ENCODE measurements around the gene RAB1A.
"Not testable (repeated sequence)": the region's sequence is repeated elsewhere in the genome, so short reads cannot be mapped to it uniquely, and the experiment has no call there.

The RAB1A gene

DNA sequence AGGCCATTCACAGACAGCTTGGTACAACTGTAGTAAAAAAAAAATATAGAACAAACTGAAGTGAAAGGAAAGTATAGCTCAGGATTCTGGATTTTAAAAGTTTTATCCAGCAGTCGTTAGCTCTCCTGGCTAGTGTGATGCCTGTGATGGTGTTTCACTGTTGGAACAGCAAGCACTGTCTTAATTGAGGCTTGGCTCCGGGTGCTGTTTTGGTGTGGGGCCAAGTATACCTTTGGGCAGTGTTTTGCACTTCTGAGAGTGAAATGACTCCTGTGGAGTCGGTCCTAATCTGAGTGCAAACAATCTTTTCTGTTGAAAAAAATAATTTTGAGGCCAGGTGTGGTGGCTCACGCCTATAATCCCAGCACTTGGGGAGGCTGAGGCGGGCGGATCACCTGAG is 28.7 kb upstream of the RAB1A start:
- no peak for DNase-seq
- H3K79me2 ChIP-seq (ENCODE audit: insufficient read depth, low read length) = no peaks in the 10 kb centered on the region
- H3K36me3 ChIP-seq (ENCODE audit: insufficient read depth, low read length) = no peaks in the 10 kb centered on the region
- H3K4me3 ChIP-seq (ENCODE audit: low read depth in 1 of 2, low read length in 2 of 2) = no peak overlapping the region
- H4K20me1 ChIP-seq (ENCODE audit: insufficient read depth, low read length) = no peaks in the 10 kb centered on the region
- no peaks in the 10 kb centered on the region for H3K27me3 ChIP-seq (ENCODE audit: insufficient read depth, low read length, poor library complexity)
- no peak overlapping the region for H3K9ac ChIP-seq (ENCODE audit: low read depth, low read length)
- H3K4me2 ChIP-seq (ENCODE audit: insufficient read depth, low read length) = no peak overlapping the region
- TF ChIP-seq, protein P1, sequence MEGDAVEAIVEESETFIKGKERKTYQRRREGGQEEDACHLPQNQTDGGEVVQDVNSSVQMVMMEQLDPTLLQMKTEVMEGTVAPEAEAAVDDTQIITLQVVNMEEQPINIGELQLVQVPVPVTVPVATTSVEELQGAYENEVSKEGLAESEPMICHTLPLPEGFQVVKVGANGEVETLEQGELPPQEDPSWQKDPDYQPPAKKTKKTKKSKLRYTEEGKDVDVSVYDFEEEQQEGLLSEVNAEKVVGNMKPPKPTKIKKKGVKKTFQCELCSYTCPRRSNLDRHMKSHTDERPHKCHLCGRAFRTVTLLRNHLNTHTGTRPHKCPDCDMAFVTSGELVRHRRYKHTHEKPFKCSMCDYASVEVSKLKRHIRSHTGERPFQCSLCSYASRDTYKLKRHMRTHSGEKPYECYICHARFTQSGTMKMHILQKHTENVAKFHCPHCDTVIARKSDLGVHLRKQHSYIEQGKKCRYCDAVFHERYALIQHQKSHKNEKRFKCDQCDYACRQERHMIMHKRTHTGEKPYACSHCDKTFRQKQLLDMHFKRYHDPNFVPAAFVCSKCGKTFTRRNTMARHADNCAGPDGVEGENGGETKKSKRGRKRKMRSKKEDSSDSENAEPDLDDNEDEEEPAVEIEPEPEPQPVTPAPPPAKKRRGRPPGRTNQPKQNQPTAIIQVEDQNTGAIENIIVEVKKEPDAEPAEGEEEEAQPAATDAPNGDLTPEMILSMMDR (IDR thresholded peaks at IDR 0.05; ENCODE audit: borderline replicate concordance, extremely low read depth, low read length, poor library complexity, severe bottlenecking) = no peak
- no peak for TF ChIP-seq EZH2 (IDR thresholded peaks at IDR 0.05; ENCODE audit: borderline replicate concordance, low read depth, low read length, severe bottlenecking)
- H3K9me3 ChIP-seq (ENCODE audit: insufficient read depth, low read length, severe bottlenecking) = no peaks in the 10 kb centered on the region
- peak overlapping the region; percentile 90; the same call in 1 of the 2 replicates for H3K27ac ChIP-seq (ENCODE audit: low read length)
- H3K4me1 ChIP-seq (ENCODE audit: insufficient read depth, low read length) = peaks cover 31% of the 10 kb centered on the region
- ATAC-seq (ENCODE audit: insufficient read depth, low read depth) = no peak
- no peak overlapping the region for H2AFZ ChIP-seq (ENCODE audit: low read depth, low read length)

DNA sequence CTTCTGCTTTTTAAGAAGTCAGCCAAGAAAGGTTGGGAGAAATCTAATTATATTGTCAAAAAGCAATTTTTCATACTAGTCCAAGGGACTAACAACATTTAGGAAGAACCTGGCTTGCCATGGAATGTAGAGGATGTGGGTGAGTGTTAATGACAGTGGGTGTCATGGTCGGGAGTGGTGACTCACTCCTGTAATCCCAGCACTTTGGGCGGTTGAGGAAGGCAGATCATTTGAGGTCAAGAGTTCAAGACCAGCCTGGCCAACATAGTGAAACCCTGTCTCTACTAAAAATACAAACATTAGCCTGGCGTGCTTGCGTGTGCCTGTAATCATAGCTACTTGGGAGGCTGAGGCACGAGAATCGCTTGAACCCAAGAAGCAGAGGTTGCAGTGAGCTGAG is 27.9 kb upstream of the RAB1A start:
- H3K9me3 ChIP-seq (ENCODE audit: insufficient read depth, low read length, severe bottlenecking); H3K4me2 ChIP-seq (ENCODE audit: insufficient read depth, low read length); ATAC-seq (ENCODE audit: insufficient read depth, low read depth); H2AFZ ChIP-seq (ENCODE audit: low read depth, low read length); H3K9ac ChIP-seq (ENCODE audit: low read depth, low read length); H3K36me3 ChIP-seq (ENCODE audit: insufficient read depth, low read length); H3K79me2 ChIP-seq (ENCODE audit: insufficient read depth, low read length); H4K20me1 ChIP-seq (ENCODE audit: insufficient read depth, low read length); H3K4me3 ChIP-seq (ENCODE audit: low read depth in 1 of 2, low read length in 2 of 2); H3K27me3 ChIP-seq (ENCODE audit: insufficient read depth, low read length, poor library complexity); DNase-seq: not testable (repeated sequence)
- peaks cover 31% of the 10 kb centered on the region for H3K4me1 ChIP-seq (ENCODE audit: insufficient read depth, low read length)
- H3K27ac ChIP-seq (ENCODE audit: low read length) = 0 out of 2 replicates have a peak overlapping the region, but pooled peaks have one; percentile 23

DNA sequence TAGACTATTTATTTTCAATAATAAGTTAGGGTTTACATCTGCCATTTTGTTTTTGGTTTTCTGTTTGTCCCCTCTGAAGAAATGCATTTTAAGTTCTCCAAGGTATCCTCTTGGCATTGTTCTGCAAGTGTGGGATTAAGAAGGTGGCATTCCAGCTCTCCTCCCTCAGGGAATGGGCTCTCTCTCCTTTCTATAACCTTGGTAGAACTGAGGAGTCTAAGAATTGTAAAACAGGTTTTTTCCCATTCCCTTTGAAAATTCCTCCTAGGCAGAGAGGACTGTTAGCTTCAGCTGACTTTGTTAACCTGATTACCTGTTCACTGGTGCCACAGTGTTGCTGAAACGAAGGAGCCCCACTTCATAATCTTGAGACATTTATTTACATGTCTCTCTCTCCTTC is 26.1 kb upstream of the RAB1A start:
- no peak overlapping the region for H3K4me2 ChIP-seq (ENCODE audit: insufficient read depth, low read length)
- H3K36me3 ChIP-seq (ENCODE audit: insufficient read depth, low read length) = no peaks in the 10 kb centered on the region
- H3K9ac ChIP-seq (ENCODE audit: low read depth, low read length) = no peak overlapping the region
- peaks cover 25% of the 10 kb centered on the region for H3K4me1 ChIP-seq (ENCODE audit: insufficient read depth, low read length)
- no peak overlapping the region for H3K4me3 ChIP-seq (ENCODE audit: low read depth in 1 of 2, low read length in 2 of 2)
- H3K27ac ChIP-seq (ENCODE audit: low read length) = no peak overlapping the region
- no peaks in the 10 kb centered on the region for H3K79me2 ChIP-seq (ENCODE audit: insufficient read depth, low read length)
- TF ChIP-seq, protein P1 (IDR thresholded peaks at IDR 0.05; ENCODE audit: borderline replicate concordance, extremely low read depth, low read length, poor library complexity, severe bottlenecking) = no peak
- no peak for TF ChIP-seq EZH2 (IDR thresholded peaks at IDR 0.05; ENCODE audit: borderline replicate concordance, low read depth, low read length, severe bottlenecking)
- DNase-seq (no peak), ATAC-seq (ENCODE audit: insufficient read depth, low read depth) (no peak)
- no peaks in the 10 kb centered on the region for H3K9me3 ChIP-seq (ENCODE audit: insufficient read depth, low read length, severe bottlenecking)
- H2AFZ ChIP-seq (ENCODE audit: low read depth, low read length) = 0 out of 2 replicates have a peak overlapping the region, but pooled peaks have one; percentile 27
- H4K20me1 ChIP-seq (ENCODE audit: insufficient read depth, low read length) = no peaks in the 10 kb centered on the region
- H3K27me3 ChIP-seq (ENCODE audit: insufficient read depth, low read length, poor library complexity) = no peaks in the 10 kb centered on the region

DNA sequence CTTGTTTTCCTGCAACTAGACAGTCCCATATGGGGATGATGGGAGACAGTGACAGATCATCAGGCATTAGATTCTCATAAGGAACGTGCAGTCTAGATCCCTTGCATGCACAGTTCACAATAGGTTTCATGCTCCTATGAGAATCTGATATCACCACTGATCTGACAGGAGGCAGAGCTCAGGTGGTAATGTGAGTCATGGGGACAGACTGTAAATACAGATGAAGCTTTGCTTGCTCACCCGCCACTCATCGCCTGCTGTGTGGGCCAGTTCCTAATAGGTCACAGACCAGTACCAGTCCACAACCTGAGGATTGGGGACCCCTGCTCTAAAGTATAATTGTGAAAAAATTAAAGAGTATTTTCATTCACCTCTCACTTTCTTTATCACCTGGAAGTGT is 23.6 kb upstream of the RAB1A start:
- no peaks in the 10 kb centered on the region for H3K79me2 ChIP-seq (ENCODE audit: insufficient read depth, low read length)
- H3K9me3 ChIP-seq (ENCODE audit: insufficient read depth, low read length, severe bottlenecking) = no peaks in the 10 kb centered on the region
- no peak overlapping the region for H2AFZ ChIP-seq (ENCODE audit: low read depth, low read length)
- H4K20me1 ChIP-seq (ENCODE audit: insufficient read depth, low read length) = no peaks in the 10 kb centered on the region
- H3K27ac ChIP-seq (ENCODE audit: low read length) = no peak overlapping the region
- no peak overlapping the region for H3K9ac ChIP-seq (ENCODE audit: low read depth, low read length)
- H3K4me1 ChIP-seq (ENCODE audit: insufficient read depth, low read length) = 0 out of 2 replicates have a peak, but pooled peaks cover 2% of the 10 kb centered on the region
- TF ChIP-seq, protein P1 (IDR thresholded peaks at IDR 0.05; ENCODE audit: borderline replicate concordance, extremely low read depth, low read length, poor library complexity, severe bottlenecking) = no peak
- TF ChIP-seq EZH2 (IDR thresholded peaks at IDR 0.05; ENCODE audit: borderline replicate concordance, low read depth, low read length, severe bottlenecking) = no peak
- H3K27me3 ChIP-seq (ENCODE audit: insufficient read depth, low read length, poor library complexity) = no peaks in the 10 kb centered on the region
- no peaks in the 10 kb centered on the region for H3K36me3 ChIP-seq (ENCODE audit: insufficient read depth, low read length)
- no peak for DNase-seq
- no peak overlapping the region for H3K4me3 ChIP-seq (ENCODE audit: low read depth in 1 of 2, low read length in 2 of 2)
- ATAC-seq (ENCODE audit: insufficient read depth, low read depth) = no peak
- H3K4me2 ChIP-seq (ENCODE audit: insufficient read depth, low read length) = no peak overlapping the region

All from DND-41 (cell line).